Brain pericyte (primary cell): ENCODE results near the gene STARD13.
"Not testable (repeated sequence)": the region's sequence is repeated elsewhere in the genome, so short reads cannot be mapped to it uniquely, and the experiment has no call there.

ENCODE experiments used
- DNase-seq: peaks from one replicate; pipeline ENCODE4 v3.0.0-alpha.2; 2012; ENCODE audit warnings: low read depth, low spot score

The STARD13 gene

GRCh38 chr13:33176526-33176925 is 109.0 kb downstream of the STARD13 start:
- DNase-seq: no peak

GRCh38 chr13:33175991-33176390 is 109.6 kb downstream of the STARD13 start:
- no peak for DNase-seq

DNA sequence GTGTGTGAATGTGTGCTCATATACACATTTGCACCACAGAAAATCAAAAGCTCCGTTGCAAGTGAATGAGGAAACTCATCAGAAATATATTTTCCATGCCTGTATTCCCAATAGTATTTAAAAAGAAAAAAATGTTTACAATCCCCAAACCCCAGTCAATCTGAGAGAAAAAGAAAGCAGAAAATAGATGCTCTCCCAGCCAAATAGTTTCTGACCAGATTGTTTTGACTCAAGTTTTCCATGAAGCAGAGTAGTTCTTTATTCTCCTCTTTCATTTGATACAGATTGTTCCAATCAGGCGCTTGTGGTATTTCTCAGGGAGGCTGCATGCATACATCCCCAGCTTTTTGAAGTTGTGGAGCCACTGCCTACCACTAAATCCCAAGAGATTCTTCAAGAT is 110.6 kb downstream of the STARD13 start:
- no peak for DNase-seq

- DNase-seq: no peak
Measured at GRCh38 chr13:33174491-33174890, 111.1 kb downstream of the STARD13 start.

GRCh38 chr13:33172911-33173310 is 112.6 kb downstream of the STARD13 start:
- DNase-seq: no peak

DNA sequence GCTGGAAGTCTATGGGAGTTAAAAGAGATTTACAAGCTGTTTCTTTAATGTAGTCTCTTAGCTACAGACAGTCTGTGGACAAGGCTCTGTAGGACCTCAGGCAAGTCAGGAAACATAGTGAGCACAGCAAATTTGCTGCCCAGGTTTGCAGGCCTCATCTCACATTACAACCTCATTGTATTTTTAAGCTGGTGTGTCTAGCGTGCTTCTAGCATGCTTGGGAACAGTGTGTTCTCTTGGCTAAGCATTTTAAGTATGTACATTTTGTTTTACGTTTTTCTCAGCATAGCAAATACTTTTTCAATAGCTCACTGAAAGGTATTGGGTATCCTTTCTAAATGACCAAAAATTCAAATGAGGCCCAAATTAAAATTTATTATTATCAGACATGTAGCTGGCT is 113.2 kb downstream of the STARD13 start:
- DNase-seq: peak; percentile 87

- no peak for DNase-seq
Measured at GRCh38 chr13:33169273-33169980, 116.1 kb downstream of the STARD13 start.

DNA sequence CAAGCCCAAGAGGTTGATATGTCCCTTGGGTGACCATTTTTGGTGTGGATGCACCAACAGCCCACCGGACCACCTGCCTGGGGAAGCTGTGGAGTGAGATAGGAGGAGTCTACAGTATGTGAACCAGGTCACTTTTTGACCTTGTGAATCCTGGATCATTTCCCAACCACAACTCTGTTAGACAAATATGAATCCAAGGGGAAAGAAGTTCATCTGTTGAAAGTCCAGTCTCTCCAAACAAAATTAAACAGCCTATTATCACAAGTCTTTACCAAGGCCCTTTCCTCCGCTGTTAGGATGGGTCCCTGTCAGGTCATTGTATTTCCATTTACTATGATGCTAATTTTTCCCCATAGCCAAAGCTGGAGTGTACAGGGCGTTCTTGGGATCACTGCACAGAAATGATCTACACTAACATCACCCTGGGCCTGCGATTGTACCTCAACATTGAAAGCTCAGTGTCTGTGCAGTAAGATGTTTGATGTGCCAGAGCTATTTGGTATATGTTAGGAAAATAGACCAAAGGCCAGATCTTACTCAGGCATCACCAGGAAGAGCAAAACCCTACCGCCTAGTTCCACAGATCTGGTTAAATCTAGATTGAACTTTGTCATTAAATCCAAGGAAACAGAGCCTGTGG is 117.1 kb downstream of the STARD13 start:
- DNase-seq: peak; percentile 56

DNA sequence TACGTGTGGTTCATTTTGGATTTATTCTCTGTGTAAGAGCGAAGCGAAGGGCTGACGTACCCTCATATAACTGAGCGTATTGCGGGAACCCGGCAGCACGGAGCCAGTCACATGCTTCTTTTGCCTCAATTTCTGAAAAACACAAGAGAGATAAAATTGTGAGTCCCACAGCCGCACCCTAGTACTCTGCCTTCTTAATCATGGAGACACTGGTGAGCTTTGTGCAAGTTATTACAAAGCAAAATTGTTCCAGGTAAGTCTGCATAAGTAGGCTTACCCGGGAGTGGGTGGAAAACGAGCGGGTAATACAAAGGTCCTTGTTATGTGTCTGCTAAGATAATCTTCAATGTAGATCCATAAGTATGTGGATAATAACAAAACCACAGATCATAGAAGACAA is 118.1 kb downstream of the STARD13 start:
- no peak for DNase-seq

- DNase-seq: no peak
Measured at GRCh38 chr13:33165787-33166186, 119.8 kb downstream of the STARD13 start.

DNA sequence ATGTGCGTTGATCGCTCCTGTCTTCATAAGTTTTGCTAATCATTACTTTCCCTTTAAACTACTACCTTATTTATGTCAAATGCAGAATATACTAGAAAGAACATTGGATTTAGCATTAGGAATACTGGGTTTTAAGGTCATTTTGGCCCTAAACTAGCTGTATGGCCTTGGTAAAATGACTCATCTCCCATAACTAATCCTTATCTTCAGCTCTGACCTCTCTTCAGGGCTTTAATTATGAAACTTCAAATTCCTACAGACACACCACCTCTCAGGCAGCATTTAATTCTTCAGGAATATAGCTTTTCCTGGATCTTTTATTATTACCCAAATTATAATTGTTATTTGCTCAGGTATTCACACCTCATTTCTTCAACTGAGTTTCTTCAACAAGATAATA is 121.2 kb downstream of the STARD13 start:
- DNase-seq: no peak

DNA sequence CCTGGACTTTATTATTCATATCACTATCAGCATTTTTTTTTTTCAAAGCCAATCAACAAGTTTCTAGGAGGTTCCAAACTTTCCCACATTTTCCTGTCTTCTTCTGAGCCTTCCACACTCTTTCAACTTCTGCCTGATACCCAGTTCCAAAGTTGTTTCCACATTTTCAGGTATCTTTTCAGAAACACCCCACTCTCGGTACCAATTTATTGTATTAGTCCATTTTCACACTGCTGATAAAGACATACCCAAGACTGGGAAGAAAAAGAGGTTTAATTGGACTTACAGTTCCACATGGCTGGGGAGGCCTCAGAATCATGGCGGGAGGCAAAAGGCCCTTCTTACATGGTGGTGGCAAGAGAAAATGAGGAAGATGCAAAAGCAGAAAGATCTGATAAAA is 122.8 kb downstream of the STARD13 start:
- not testable (repeated sequence) for DNase-seq

DNA sequence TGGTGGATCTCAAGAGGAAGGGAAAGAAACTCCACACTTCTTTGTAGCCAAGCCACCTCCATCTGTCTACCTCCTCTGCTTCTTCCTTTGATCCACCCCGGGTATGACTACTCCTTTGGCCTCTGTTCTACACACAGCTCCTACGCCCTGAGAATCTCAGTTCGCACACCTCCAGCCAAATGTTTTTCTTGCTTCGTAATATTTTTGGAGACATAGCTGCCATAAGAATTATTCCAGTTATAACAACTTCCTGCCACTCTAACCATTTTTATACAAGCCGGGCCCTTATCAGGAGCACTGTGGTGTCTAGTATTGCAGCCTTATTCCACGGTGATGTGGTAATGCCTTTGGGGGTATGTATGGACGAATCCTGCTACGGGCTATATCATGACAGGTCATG is 126.7 kb downstream of the STARD13 start:
- no peak for DNase-seq

- DNase-seq: no peak
Measured at GRCh38 chr13:33158271-33158670, 127.3 kb downstream of the STARD13 start.

GRCh38 chr13:33154911-33155310 is 130.6 kb downstream of the STARD13 start:
- no peak for DNase-seq

DNA sequence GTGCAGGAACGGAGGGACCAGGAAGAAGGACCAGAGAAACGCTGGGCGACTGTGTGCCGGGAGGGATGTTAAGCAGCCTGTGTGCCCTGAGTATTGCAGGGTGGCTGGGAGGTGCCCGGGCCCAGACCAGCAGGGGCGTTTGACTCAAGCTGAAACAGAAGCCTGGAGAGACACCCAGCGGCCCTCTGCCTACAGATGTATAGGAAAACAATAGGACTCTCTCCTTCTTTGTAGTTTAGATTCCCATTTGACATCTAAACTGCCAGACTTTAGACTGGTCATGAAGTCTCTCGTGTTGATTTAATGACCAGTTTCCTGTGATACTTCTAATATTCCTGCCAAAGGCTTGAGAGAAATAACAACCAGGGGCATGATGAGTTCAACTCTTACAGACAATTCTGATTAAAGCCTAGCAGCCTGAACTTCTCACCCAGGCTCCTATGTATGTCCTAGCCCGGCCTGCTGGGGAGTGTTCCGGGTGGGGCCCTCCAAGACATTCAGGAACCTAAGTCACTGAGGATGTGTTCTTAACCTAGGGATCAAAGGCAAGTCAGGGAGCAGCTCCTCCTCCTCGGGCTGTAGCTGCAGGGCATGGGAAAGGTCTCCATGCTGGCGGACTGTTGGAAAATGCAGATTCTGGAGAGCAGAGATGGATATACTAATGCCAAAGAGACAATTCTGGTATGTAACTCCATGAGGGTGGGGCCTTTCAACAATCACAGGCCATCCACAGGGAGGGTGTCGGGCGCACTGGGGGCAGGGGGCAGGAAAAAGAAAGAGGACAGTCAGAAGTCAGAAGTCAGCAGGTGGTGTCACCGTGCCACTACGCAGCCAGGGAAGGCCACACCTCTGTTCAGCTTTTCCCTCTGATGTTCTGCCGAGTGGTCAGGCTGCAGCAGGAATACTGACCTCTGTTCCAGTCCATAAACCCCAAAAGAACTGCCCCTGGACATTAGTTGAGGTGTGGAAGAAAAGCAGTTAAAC is 131.8 kb downstream of the STARD13 start:
- DNase-seq: peak; percentile 88

- DNase-seq: no peak
Measured at GRCh38 chr13:33152389-33152788, 133.2 kb downstream of the STARD13 start.

DNA sequence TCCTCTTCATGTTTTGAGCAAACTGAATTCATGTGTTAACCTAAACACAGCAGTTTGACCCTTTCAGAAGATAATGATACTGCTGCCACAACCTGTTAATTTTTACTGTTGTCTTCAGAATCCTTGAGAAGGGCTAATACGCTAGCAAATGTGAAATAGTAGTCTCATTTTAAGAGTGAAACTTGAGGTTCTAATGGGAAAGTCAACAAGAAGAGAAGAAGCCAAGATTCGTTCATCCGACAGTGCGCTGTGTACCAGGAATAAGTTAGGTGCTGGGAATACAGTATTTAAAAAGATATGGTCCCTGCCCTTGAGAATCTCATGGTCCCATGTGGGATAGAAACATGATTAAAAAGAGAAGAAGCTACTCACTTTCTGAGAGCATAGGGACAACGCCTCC is 134.9 kb downstream of the STARD13 start:
- no peak for DNase-seq

GRCh38 chr13:33150126-33150525 is 135.4 kb downstream of the STARD13 start:
- DNase-seq: no peak

- DNase-seq: no peak
Measured at GRCh38 chr13:33147832-33148231, 137.7 kb downstream of the STARD13 start.

- DNase-seq: no peak
Measured at GRCh38 chr13:33146843-33147611, 138.5 kb downstream of the STARD13 start.

GRCh38 chr13:33145667-33146066 is 139.9 kb downstream of the STARD13 start:
- no peak for DNase-seq
